ENCODE measurements around the gene AGAP1.

The AGAP1 gene

DNA sequence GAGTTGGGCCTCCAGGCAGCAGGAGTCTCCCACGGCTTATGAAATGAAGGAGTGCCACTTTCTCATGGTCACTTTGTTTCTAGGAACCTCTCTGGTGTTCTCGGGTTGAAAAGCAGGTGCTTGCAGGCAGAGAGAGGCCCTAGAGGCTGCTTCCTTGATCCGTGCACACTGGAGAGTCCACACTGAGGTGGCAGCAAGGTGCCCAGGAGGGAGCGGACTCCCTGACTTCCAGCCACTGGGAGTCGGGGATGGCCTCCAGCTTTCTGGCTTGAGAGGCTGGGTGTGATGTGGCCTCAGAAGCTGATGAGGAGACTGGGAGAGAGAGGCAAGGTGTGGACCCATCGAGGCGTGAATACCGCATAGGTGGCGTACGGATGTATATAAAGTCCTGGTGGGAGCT, 221.8 kb downstream of the AGAP1 start:
- TF ChIP-seq TAF1 (IDR thresholded peaks at IDR 0.05; ENCODE audit: borderline replicate concordance, insufficient read depth, low read length) (no peak), FOXP2 (optimal IDR thresholded peaks at IDR 0.05; ENCODE audit: borderline replicate concordance, extremely low read depth, extremely low read length, insufficient read depth) (no peak), POLR2AphosphoS5 (IDR thresholded peaks at IDR 0.05; ENCODE audit: low read depth, low read length) (no peak), SIN3A (IDR thresholded peaks at IDR 0.05; ENCODE audit: borderline replicate concordance, insufficient read depth, low read length) (no peak)
- TF ChIP-seq, protein P1, sequence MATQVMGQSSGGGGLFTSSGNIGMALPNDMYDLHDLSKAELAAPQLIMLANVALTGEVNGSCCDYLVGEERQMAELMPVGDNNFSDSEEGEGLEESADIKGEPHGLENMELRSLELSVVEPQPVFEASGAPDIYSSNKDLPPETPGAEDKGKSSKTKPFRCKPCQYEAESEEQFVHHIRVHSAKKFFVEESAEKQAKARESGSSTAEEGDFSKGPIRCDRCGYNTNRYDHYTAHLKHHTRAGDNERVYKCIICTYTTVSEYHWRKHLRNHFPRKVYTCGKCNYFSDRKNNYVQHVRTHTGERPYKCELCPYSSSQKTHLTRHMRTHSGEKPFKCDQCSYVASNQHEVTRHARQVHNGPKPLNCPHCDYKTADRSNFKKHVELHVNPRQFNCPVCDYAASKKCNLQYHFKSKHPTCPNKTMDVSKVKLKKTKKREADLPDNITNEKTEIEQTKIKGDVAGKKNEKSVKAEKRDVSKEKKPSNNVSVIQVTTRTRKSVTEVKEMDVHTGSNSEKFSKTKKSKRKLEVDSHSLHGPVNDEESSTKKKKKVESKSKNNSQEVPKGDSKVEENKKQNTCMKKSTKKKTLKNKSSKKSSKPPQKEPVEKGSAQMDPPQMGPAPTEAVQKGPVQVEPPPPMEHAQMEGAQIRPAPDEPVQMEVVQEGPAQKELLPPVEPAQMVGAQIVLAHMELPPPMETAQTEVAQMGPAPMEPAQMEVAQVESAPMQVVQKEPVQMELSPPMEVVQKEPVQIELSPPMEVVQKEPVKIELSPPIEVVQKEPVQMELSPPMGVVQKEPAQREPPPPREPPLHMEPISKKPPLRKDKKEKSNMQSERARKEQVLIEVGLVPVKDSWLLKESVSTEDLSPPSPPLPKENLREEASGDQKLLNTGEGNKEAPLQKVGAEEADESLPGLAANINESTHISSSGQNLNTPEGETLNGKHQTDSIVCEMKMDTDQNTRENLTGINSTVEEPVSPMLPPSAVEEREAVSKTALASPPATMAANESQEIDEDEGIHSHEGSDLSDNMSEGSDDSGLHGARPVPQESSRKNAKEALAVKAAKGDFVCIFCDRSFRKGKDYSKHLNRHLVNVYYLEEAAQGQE (IDR thresholded peaks at IDR 0.05; ENCODE audit: insufficient read depth in 1 of 2, low read depth in 2 of 2, low read length in 2 of 2), result no peak

- TF ChIP-seq POLR2AphosphoS5 (IDR thresholded peaks at IDR 0.05; ENCODE audit: low read depth, low read length) (no peak), FOXP2 (optimal IDR thresholded peaks at IDR 0.05; ENCODE audit: borderline replicate concordance, extremely low read depth, extremely low read length, insufficient read depth) (peak; percentile 69)
- TF ChIP-seq, protein P1 (IDR thresholded peaks at IDR 0.05; ENCODE audit: insufficient read depth in 1 of 2, low read depth in 2 of 2, low read length in 2 of 2), result no peak
Observed at GRCh38 chr2:235716875-235717496, 223.1 kb downstream of the AGAP1 start.

DNA sequence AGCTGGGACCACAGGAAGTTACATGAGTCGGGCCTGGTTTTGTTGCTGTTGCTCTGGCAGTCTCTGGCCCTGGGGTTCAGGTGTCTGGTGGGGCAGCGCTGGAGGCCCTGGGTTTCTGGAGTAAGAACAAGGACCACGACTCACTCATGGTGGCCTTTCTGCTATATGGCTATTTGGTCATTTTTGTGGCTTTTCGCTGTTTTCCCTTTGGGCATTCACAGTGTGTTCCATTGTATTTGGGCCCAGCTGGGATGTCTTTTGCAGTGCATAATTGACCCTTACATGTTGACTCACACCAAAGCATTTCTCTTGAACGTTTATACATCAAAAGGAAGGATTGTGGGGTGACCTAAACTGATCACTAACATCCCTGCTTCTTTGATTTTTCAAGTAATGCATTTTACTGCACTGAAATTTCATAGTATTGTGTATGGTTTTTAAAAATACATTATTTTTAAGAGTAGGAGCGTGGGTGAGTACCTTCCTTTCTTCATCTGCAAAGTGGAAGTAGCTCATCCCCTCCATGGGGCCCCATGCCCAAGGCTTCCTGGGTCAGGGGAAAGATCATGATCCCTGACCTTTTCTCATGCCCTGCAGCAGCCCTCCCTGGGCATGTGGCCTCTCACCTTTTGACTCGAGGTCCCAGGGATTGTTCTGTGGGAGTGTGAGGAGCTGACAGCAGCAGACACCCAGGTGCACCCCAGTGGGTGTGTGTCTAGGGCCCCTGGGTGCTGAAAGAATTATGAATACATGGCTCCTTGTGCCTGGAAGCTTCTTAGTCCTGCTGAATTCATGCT, 225.5 kb downstream of the AGAP1 start:
- TF ChIP-seq POLR2AphosphoS5 (IDR thresholded peaks at IDR 0.05; ENCODE audit: low read depth, low read length) (no peak), TAF1 (IDR thresholded peaks at IDR 0.05; ENCODE audit: borderline replicate concordance, insufficient read depth, low read length) (no peak), SIN3A (IDR thresholded peaks at IDR 0.05; ENCODE audit: borderline replicate concordance, insufficient read depth, low read length) (no peak), FOXP2 (optimal IDR thresholded peaks at IDR 0.05; ENCODE audit: borderline replicate concordance, extremely low read depth, extremely low read length, insufficient read depth) (no peak)
- TF ChIP-seq, protein P1 (IDR thresholded peaks at IDR 0.05; ENCODE audit: insufficient read depth in 1 of 2, low read depth in 2 of 2, low read length in 2 of 2), result no peak

DNA sequence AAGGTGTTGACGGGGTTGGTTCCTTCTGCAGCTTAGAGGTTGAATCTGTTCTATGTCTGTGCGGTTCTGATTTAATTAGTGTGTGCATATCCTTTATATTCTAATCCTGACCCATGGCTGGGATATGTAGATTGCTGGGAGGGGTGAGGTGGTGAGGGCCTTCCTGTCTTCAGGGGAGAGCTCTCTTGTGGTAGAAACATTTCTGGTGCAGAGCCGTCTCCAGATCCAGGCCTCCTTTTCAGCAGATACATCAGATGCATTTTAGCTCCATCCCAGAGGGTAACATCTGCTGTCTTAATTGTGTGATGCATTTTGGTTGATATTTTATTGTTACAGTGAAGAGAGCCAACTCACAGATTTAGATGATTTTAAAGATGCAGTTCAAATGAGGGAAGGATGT, 227.8 kb downstream of the AGAP1 start:
- TF ChIP-seq FOXP2 (optimal IDR thresholded peaks at IDR 0.05; ENCODE audit: borderline replicate concordance, extremely low read depth, extremely low read length, insufficient read depth) (no peak), TAF1 (IDR thresholded peaks at IDR 0.05; ENCODE audit: borderline replicate concordance, insufficient read depth, low read length) (no peak), POLR2AphosphoS5 (IDR thresholded peaks at IDR 0.05; ENCODE audit: low read depth, low read length) (no peak), SIN3A (IDR thresholded peaks at IDR 0.05; ENCODE audit: borderline replicate concordance, insufficient read depth, low read length) (no peak)
- TF ChIP-seq, protein P1 (IDR thresholded peaks at IDR 0.05; ENCODE audit: insufficient read depth in 1 of 2, low read depth in 2 of 2, low read length in 2 of 2), result no peak
